Tibial artery (tissue), 4 donors: Measurements from ENCODE around the gene SAP130.
"Not testable (repeated sequence)": the region's sequence is repeated elsewhere in the genome, so short reads cannot be mapped to it uniquely, and the experiment has no call there.

Source experiments
- DNase-seq, 2 donors: peaks; one replicate each; pipeline ENCODE4 v3.0.0-alpha.2; 2019
- H3K27ac ChIP-seq, 2 donors: fragments of 200-600 bp; sonication (generic) in 1 of 2; 1 replicate in 1 of 2; 2 replicates in 1 of 2; pipeline ENCODE4 v1.5.1; 2018 to 2019; ENCODE audit warnings: mild to moderate bottlenecking in 1 of 2
- H3K27me3 ChIP-seq, 2 donors: fragments of 200-600 bp; sonication (generic) in 1 of 2; one replicate each; pipeline versions ENCODE4 v1.5.1 to v1.6.0; 2016 to 2019
- H3K36me3 ChIP-seq, 3 donors: fragments of 200-600 bp; sonication (generic) in 2 of 3; one replicate each; pipeline ENCODE4 v1.5.1; 2016 to 2019; ENCODE audit warnings: mild to moderate bottlenecking in 2 of 3
- H3K4me1 ChIP-seq, 4 donors: fragments of 200-600 bp; sonication (generic) in 2 of 4; 1 replicate in 3 of 4; 2 replicates in 1 of 4; pipeline ENCODE4 v1.5.1; 2016 to 2019
- H3K4me3 ChIP-seq, 2 donors: fragments of 200-600 bp; sonication (generic) in 1 of 2; 1 replicate in 1 of 2; 2 replicates in 1 of 2; pipeline ENCODE4 v1.5.1; 2018 to 2019; ENCODE audit warnings: mild to moderate bottlenecking in 2 of 2
- H3K9me3 ChIP-seq, 3 donors: fragments of 200-600 bp; sonication (generic) in 1 of 3; one replicate each; pipeline ENCODE4 v1.5.1; 2016 to 2019
- CTCF ChIP-seq, 2 experiments: fragments of 200-600 bp in 1 of 2; fragments of 450-650 bp in 1 of 2; IDR thresholded peaks; one replicate each; pipeline ENCODE4 v1.5.1; 2017 to 2019; ENCODE audit warnings: antibody characterized with exemption in 2 of 2, mild to moderate bottlenecking in 1 of 2, moderate library complexity in 1 of 2
- intact Hi-C: fragments of 100-400 bp; cut with DNase I; formaldehyde crosslinking; loops from one replicate; pipeline ENCODE4 v1.15.0; 2023; ENCODE audit warnings: low total_unique reads

Gene SAP130

GRCh38 chr2:127909019-127909418 is 118.8 kb downstream of the SAP130 start:
- no peak overlapping the region for H3K4me3 ChIP-seq
- no peaks in the 10 kb centered on the region for H3K4me1 ChIP-seq
- no peaks in the 10 kb centered on the region for H3K36me3 ChIP-seq
- TF ChIP-seq CTCF (IDR thresholded peaks at IDR 0.05): no peak
- no peaks in the 10 kb centered on the region for H3K9me3 ChIP-seq
- DNase-seq: no peak
- intact Hi-C loops: loop anchor here (10.0 kb wide), 1 partner anchor 176 kb away; no protein-coding TSS in a partner anchor
- H3K27me3 ChIP-seq: peaks cover 0 to 16% of the 10 kb centered on the region in 2 donors
- no peak overlapping the region for H3K27ac ChIP-seq

- H3K27ac ChIP-seq, H3K4me1 ChIP-seq, H3K4me3 ChIP-seq, H3K36me3 ChIP-seq, H3K9me3 ChIP-seq, DNase-seq: not testable (repeated sequence)
- intact Hi-C loops: loop anchor here (10.0 kb wide), 1 partner anchor 177 kb away; no protein-coding TSS in a partner anchor
- peaks cover 0 to 16% of the 10 kb centered on the region in 2 donors for H3K27me3 ChIP-seq
These were observed 120.0 kb downstream of the SAP130 start for GRCh38 chr2:127907733-127908400.

GRCh38 chr2:127906206-127906926 is 121.5 kb downstream of the SAP130 start:
- Histone ChIP-seq H3K9me3 (no peaks in the 10 kb centered on the region), H3K27me3 (peaks cover 0 to 16% of the 10 kb centered on the region in 2 donors), H3K4me3 (no peak overlapping the region), H3K27ac (no peak overlapping the region), H3K36me3 (no peaks in the 10 kb centered on the region), H3K4me1 (peaks cover 0 to 6% (median 2%) of the 10 kb centered on the region in 4 donors)
- TF ChIP-seq CTCF (IDR thresholded peaks at IDR 0.05): no peak
- no peak for DNase-seq
- intact Hi-C loops: loop anchor here (10.0 kb wide), 1 partner anchor 178 kb away; no protein-coding TSS in a partner anchor

GRCh38 chr2:127901339-127902056 is 126.4 kb downstream of the SAP130 start:
- H3K9me3 ChIP-seq: no peaks in the 10 kb centered on the region
- H3K27ac ChIP-seq: peak overlapping the region; percentile 47 to 68
- no peak for TF ChIP-seq CTCF (IDR thresholded peaks at IDR 0.05)
- H3K27me3 ChIP-seq: peaks cover 0 to 9% of the 10 kb centered on the region in 2 donors
- DNase-seq: peak; percentile 64 to 82
- no peaks in the 10 kb centered on the region for H3K36me3 ChIP-seq
- no peak overlapping the region for H3K4me3 ChIP-seq
- peaks cover 0 to 8% (median 3%) of the 10 kb centered on the region in 4 donors for H3K4me1 ChIP-seq
- intact Hi-C loops: loop anchor here (10.0 kb wide), 1 partner anchor 183 kb away; no protein-coding TSS in a partner anchor

GRCh38 chr2:127897531-127898211 is 130.2 kb downstream of the SAP130 start:
- TF ChIP-seq CTCF (IDR thresholded peaks at IDR 0.05): no peak
- no peaks in the 10 kb centered on the region for H3K9me3 ChIP-seq
- H3K4me3 ChIP-seq: no peak overlapping the region
- DNase-seq: no peak
- intact Hi-C loops: no loop called here
- no peaks in the 10 kb centered on the region for H3K36me3 ChIP-seq
- H3K27me3 ChIP-seq: no peaks in the 10 kb centered on the region
- H3K27ac ChIP-seq: no peak overlapping the region
- peaks cover 0 to 8% (median 3%) of the 10 kb centered on the region in 4 donors for H3K4me1 ChIP-seq
